ENCODE data around the gene RAD51B.

RAD51B gene

DNA sequence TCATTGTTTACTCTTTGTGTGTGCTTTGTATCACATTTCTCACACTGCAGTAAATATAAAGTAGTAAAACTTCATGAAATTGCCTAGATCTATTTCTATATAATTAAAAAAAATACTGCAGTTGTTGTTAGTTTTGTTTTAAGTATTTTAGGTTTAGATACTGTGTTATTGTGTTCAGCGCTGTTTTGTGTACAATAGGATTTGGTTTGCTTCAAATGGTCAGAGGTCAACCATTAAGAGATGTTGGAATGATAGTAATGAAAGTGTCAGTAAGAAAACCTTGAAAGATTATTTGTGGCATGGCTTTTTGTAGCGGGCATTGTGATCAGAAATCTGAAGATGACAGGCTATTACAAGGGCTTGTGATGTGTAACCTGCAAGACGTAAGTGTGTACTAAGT is 67.9 kb downstream of the RAD51B start:
- no peak overlapping the region for H3K4me3 ChIP-seq (ENCODE audit: control insufficient read depth, low read depth, low read length)
- TF ChIP-seq CTCF (conservative IDR thresholded peaks at IDR 0.05; ENCODE audit: control insufficient read depth, insufficient read depth, low read depth, low read length) = no peak
- no peak for DNase-seq (ENCODE audit: low read depth)

DNA sequence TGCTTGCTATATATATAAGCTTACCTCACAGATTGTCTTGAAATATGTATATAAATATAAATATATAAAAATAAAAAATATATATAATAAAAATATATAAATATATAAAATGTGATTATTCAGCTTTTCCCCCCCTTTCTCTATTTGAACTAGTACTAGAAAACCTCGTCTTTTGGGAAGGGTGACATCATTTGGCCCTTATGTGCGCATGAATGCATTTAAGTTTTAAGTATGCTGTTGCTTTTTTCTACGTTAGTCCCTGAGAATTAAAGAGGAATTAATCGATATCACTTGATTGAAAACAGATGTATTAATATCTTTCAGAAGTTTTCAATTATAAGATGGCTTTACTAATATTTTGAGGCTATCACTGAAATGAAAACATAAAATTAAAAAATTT is 69.9 kb downstream of the RAD51B start:
- TF ChIP-seq CTCF (conservative IDR thresholded peaks at IDR 0.05; ENCODE audit: control insufficient read depth, insufficient read depth, low read depth, low read length) = no peak
- H3K4me3 ChIP-seq (ENCODE audit: control insufficient read depth, low read depth, low read length) = no peak overlapping the region
- no peak for DNase-seq (ENCODE audit: low read depth)

GRCh38 chr14:67892466-67893100 is 73.0 kb downstream of the RAD51B start:
- no peak for DNase-seq (ENCODE audit: low read depth)
- no peak overlapping the region for H3K4me3 ChIP-seq (ENCODE audit: control insufficient read depth, low read depth, low read length)
- no peak for TF ChIP-seq CTCF (conservative IDR thresholded peaks at IDR 0.05; ENCODE audit: control insufficient read depth, insufficient read depth, low read depth, low read length)

GRCh38 chr14:67900231-67900630 is 80.7 kb downstream of the RAD51B start:
- no peak overlapping the region for H3K4me3 ChIP-seq (ENCODE audit: control insufficient read depth, low read depth, low read length)
- no peak for TF ChIP-seq CTCF (conservative IDR thresholded peaks at IDR 0.05; ENCODE audit: control insufficient read depth, insufficient read depth, low read depth, low read length)
- no peak for DNase-seq (ENCODE audit: low read depth)

- peak; percentile 60 for DNase-seq (ENCODE audit: low read depth)
- TF ChIP-seq CTCF (conservative IDR thresholded peaks at IDR 0.05; ENCODE audit: control insufficient read depth, insufficient read depth, low read depth, low read length) = no peak
- no peak overlapping the region for H3K4me3 ChIP-seq (ENCODE audit: control insufficient read depth, low read depth, low read length)
These were observed 88.6 kb downstream of the RAD51B start for GRCh38 chr14:67908052-67908754.

GRCh38 chr14:67911562-67911961 is 92.0 kb downstream of the RAD51B start:
- DNase-seq (ENCODE audit: low read depth) = no peak
- no peak overlapping the region for H3K4me3 ChIP-seq (ENCODE audit: control insufficient read depth, low read depth, low read length)
- no peak for TF ChIP-seq CTCF (conservative IDR thresholded peaks at IDR 0.05; ENCODE audit: control insufficient read depth, insufficient read depth, low read depth, low read length)

Data from fibroblast of mammary gland (primary cell).